ENCODE data around the gene DAG1.

- TF ChIP-seq, protein P1, sequence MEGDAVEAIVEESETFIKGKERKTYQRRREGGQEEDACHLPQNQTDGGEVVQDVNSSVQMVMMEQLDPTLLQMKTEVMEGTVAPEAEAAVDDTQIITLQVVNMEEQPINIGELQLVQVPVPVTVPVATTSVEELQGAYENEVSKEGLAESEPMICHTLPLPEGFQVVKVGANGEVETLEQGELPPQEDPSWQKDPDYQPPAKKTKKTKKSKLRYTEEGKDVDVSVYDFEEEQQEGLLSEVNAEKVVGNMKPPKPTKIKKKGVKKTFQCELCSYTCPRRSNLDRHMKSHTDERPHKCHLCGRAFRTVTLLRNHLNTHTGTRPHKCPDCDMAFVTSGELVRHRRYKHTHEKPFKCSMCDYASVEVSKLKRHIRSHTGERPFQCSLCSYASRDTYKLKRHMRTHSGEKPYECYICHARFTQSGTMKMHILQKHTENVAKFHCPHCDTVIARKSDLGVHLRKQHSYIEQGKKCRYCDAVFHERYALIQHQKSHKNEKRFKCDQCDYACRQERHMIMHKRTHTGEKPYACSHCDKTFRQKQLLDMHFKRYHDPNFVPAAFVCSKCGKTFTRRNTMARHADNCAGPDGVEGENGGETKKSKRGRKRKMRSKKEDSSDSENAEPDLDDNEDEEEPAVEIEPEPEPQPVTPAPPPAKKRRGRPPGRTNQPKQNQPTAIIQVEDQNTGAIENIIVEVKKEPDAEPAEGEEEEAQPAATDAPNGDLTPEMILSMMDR (IDR thresholded peaks at IDR 0.05; ENCODE audit: insufficient read depth, low read length), result no peak
- TF ChIP-seq POLR2AphosphoS5 (IDR thresholded peaks at IDR 0.05; ENCODE audit: low read depth) (no peak), REST (IDR thresholded peaks at IDR 0.05; ENCODE audit: insufficient replicate concordance, low read depth) (no peak), GABPA (IDR thresholded peaks at IDR 0.05; ENCODE audit: low read depth) (no peak), SPI1 (IDR thresholded peaks at IDR 0.05; ENCODE audit: borderline replicate concordance, low read depth) (no peak)
Measured at GRCh38 chr3:49497606-49498005, 27.5 kb downstream of the DAG1 start.
